Caco-2 (cell line): ENCODE measurements around the gene VDAC2. TPM values are rescaled to one million over a fixed set of nuclear protein-coding genes. Genes with fewer than 3 reads are reported as not detected.

Experiments
- BruUV-seq: library from RNA; stranded (reverse); fragments of 400-500 nt; replicated peaks from 2 replicates; lab custom pipeline; 2021; lab: Mats Ljungman, UMichigan
- CTCF ChIA-PET: fragments of 300-600 bp; sonication (Branson Sonifier 250); formaldehyde crosslinking; loops from one replicate; lab custom pipeline; 2022; ENCODE audit warnings: antibody characterized with exemption; lab: Charles Lee
- POLR2A ChIA-PET: fragments of 300-600 bp; sonication (Branson Sonifier 250); formaldehyde crosslinking; loops from one replicate; lab custom pipeline; 2022; ENCODE audit warnings: antibody characterized with exemption; lab: Charles Lee
- DNase-seq, 2 experiments: peaks; one replicate each; pipeline versions ENCODE4 v3.0.0 to v3.0.0-alpha.2; 2020 to 2022
- H3K27me3 ChIP-seq: replicated peaks from 2 replicates; pipeline ENCODE4 v1.6.0; 2011; ENCODE audit warnings: low read length; ENCODE audit not compliant: control insufficient read depth, insufficient read depth
- H3K36me3 ChIP-seq: 2 replicates; pipeline ENCODE4 v1.5.1; 2011; ENCODE audit warnings: low read length; ENCODE audit not compliant: control insufficient read depth, insufficient read depth
- H3K4me1 ChIP-seq: fragments of 250-450 bp; sonication (Bioruptor Pico); 2 replicates; pipeline ENCODE4 v1.5.1; 2020; ENCODE audit warnings: mild to moderate bottlenecking
- H3K4me3 ChIP-seq: 2 replicates; pipeline ENCODE4 v1.5.1; 2011; ENCODE audit warnings: low read depth, mild to moderate bottlenecking, control low read depth, low read length
- H3K9me3 ChIP-seq: fragments of 250-450 bp; sonication (Bioruptor Pico); 2 replicates; pipeline ENCODE4 v1.5.1; 2020; ENCODE audit warnings: mild to moderate bottlenecking, moderate library complexity
- H3K27ac Mint-ChIP-seq: one replicate; pipeline ENCODE4 v1.8.0; 2022; ENCODE audit warnings: mixed read lengths; ENCODE audit not compliant: unreplicated experiment
- H3K27me3 Mint-ChIP-seq: one replicate; pipeline ENCODE4 v1.8.0; 2022; ENCODE audit warnings: mixed read lengths; ENCODE audit not compliant: insufficient read depth, unreplicated experiment
- H3K36me3 Mint-ChIP-seq: one replicate; pipeline ENCODE4 v1.8.0; 2022; ENCODE audit warnings: mild to moderate bottlenecking, mixed read lengths; ENCODE audit not compliant: insufficient read depth, unreplicated experiment
- H3K4me1 Mint-ChIP-seq: one replicate; pipeline ENCODE4 v1.8.0; 2022; ENCODE audit warnings: low read depth, mixed read lengths; ENCODE audit not compliant: unreplicated experiment
- H3K4me3 Mint-ChIP-seq: one replicate; pipeline ENCODE4 v1.8.0; 2022; ENCODE audit warnings: mild to moderate bottlenecking, moderate library complexity, mixed read lengths; ENCODE audit not compliant: unreplicated experiment
- H3K9me3 Mint-ChIP-seq: one replicate; pipeline ENCODE4 v1.8.0; 2022; ENCODE audit warnings: mixed read lengths; ENCODE audit not compliant: unreplicated experiment
- CTCF ChIP-seq, 2 experiments: fragments of 200-600 bp in 1 of 2; IDR thresholded peaks; 1 replicate in 1 of 2; 2 replicates in 1 of 2; pipeline versions ENCODE4 v1.5.1 to v1.8.0; 2011 to 2022; ENCODE audit warnings: antibody characterized with exemption in 1 of 2, control low read depth in 1 of 2, inconsistent platforms in 1 of 2, low read depth in 1 of 2, low read length in 1 of 2, mild to moderate bottlenecking in 1 of 2, moderate library complexity in 1 of 2; ENCODE audit not compliant: insufficient read depth in 1 of 2, severe bottlenecking in 1 of 2, unreplicated experiment in 1 of 2
- intact Hi-C: fragments of 100-400 bp; cut with micrococcal nuclease; formaldehyde crosslinking; loops from one replicate; pipeline ENCODE4 v1.10.0; 2022; ENCODE audit not compliant: unreplicated experiment
- total RNA-seq: library from RNA; stranded (reverse); gene quantifications from 2 replicates; pipeline ENCODE4 v1.2.3, GENCODE V29; 2022

The VDAC2 gene
- total RNA-seq, 1 experiment from 2014 or later = 244 TPM

- Mint-ChIP-seq H3K36me3 (peaks cover 76% of the 10 kb centered on the region), H3K4me1 (peaks cover 14% of the 10 kb centered on the region), H3K27me3 (no peaks in the 10 kb centered on the region), H3K27ac (no peak overlapping the region), H3K4me3 (no peak overlapping the region), H3K9me3 (no peaks in the 10 kb centered on the region)
- Histone ChIP-seq H3K4me1 (peaks cover 17% of the 10 kb centered on the region), H3K4me3 (no peak overlapping the region), H3K27me3 (no peaks in the 10 kb centered on the region), H3K9me3 (no peaks in the 10 kb centered on the region), H3K36me3 (no peaks in the 10 kb centered on the region; the same call in 1 of the 2 replicates)
- CTCF ChIA-PET = interaction anchor here (1.1 kb wide), 1 partner anchor 69 kb away, joined by 4 read pairs; the partner anchor contains the start of gene COMTD1
- intact Hi-C loops = loop anchor here (5.0 kb wide), 1 partner anchor 54 kb away; the partner anchor contains the start of gene SAMD8
- BruUV-seq = no TSS peak
- no peak for DNase-seq
- POLR2A ChIA-PET = no interaction called here
- TF ChIP-seq CTCF (IDR thresholded peaks at IDR 0.05; ENCODE audit: insufficient read depth in 1 of 2, low read depth in 1 of 2, low read length in 1 of 2, severe bottlenecking in 1 of 2, unreplicated experiment in 1 of 2) = no peak
These were observed 44.0 kb upstream of the VDAC2 start for GRCh38 chr10:75166623-75166972.

GRCh38 chr10:75168275-75168674, 42.3 kb upstream of the VDAC2 start:
- POLR2A ChIA-PET = no interaction called here
- Histone ChIP-seq H3K9me3 (no peaks in the 10 kb centered on the region), H3K4me3 (no peak overlapping the region), H3K27me3 (no peaks in the 10 kb centered on the region), H3K36me3 (no peaks in the 10 kb centered on the region; the same call in 1 of the 2 replicates), H3K4me1 (peaks cover 17% of the 10 kb centered on the region)
- peak overlapping the region; percentile 54 for H3K27ac Mint-ChIP-seq
- CTCF ChIA-PET = interaction anchor here (0.8 kb wide), 1 partner anchor 20 kb away, joined by 3 read pairs; no protein-coding TSS in a partner anchor
- H3K4me3 Mint-ChIP-seq = peak overlapping the region; percentile 6
- peaks cover 14% of the 10 kb centered on the region for H3K4me1 Mint-ChIP-seq
- H3K27me3 Mint-ChIP-seq = no peaks in the 10 kb centered on the region
- peak in 1 of 2 experiments; percentile 54 for DNase-seq
- TF ChIP-seq CTCF (IDR thresholded peaks at IDR 0.05; ENCODE audit: insufficient read depth in 1 of 2, low read depth in 1 of 2, low read length in 1 of 2, severe bottlenecking in 1 of 2, unreplicated experiment in 1 of 2) = no peak
- peaks cover 74% of the 10 kb centered on the region for H3K36me3 Mint-ChIP-seq
- no peaks in the 10 kb centered on the region for H3K9me3 Mint-ChIP-seq
- intact Hi-C loops = loop anchor here (5.0 kb wide), 1 partner anchor 56 kb away; the partner anchor contains the start of gene SAMD8
- no TSS peak for BruUV-seq

GRCh38 chr10:75170215-75170614, 40.4 kb upstream of the VDAC2 start:
- TF ChIP-seq CTCF (IDR thresholded peaks at IDR 0.05; ENCODE audit: insufficient read depth in 1 of 2, low read depth in 1 of 2, low read length in 1 of 2, severe bottlenecking in 1 of 2, unreplicated experiment in 1 of 2) = no peak

More at GRCh38 chr10:75170215-75170614, 40.4 kb upstream of the VDAC2 start:
- intact Hi-C loops = no loop called here
- ChIA-PET CTCF (no interaction called here), POLR2A (no interaction called here)
- Histone ChIP-seq H3K9me3 (no peaks in the 10 kb centered on the region), H3K36me3 (no peaks in the 10 kb centered on the region; the same call in 1 of the 2 replicates), H3K4me1 (peaks cover 12% of the 10 kb centered on the region), H3K4me3 (no peak overlapping the region), H3K27me3 (no peaks in the 10 kb centered on the region)
- Mint-ChIP-seq H3K27me3 (no peaks in the 10 kb centered on the region), H3K27ac (no peak overlapping the region), H3K4me3 (no peak overlapping the region), H3K4me1 (peaks cover 7% of the 10 kb centered on the region), H3K9me3 (no peaks in the 10 kb centered on the region), H3K36me3 (peaks cover 61% of the 10 kb centered on the region)
- no peak for DNase-seq
- no TSS peak for BruUV-seq
